CD4-positive, alpha-beta T cell treated with Interleukin-2 at 100 ng/mL for 4 hours (primary cell): ENCODE results near the gene PLXNA2.

ENCODE experiments used
- DNase-seq: peaks from one replicate; pipeline ENCODE4 v3.0.0-alpha.2; 2020; ENCODE audit warnings: low spot score

PLXNA2 gene

DNA sequence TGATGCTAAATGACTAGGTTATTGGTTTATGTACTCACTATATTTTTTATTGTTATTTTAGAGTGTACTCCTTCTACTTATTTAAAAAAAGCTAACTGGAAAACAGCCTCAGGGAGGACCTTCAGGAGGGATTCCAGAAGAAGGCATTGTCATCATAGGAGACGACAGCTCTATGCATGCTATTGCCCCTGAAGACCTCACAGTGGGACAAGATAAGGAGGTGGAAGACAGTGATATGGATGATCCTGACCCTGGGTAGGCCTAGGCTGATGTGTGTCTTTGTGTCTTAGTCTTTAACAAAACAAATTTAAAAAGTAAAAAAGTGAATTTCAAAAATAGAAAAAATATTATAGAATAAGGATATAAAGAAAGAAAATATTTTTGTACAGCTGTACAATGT lies 177.6 kb downstream of the PLXNA2 start:
- DNase-seq = no peak

DNA sequence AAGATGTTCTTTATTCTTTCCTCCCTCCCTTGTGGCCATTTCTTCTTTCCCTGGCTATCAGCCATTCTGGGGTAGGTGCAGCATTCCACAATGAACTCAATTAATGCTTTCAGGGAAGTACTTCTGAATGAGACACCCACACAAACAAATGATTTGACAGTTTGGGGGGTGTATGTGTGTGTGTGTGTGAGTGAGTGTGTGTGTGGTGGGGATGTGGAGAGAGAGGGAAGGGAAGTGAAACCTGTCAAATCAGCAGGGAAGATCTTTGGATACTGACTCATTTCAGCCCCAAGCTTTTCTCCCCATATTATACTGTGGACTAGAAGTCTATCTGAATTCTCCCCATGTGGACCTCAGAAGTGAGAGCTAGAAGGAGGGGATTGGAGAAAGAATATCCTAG lies 178.3 kb downstream of the PLXNA2 start:
- no peak for DNase-seq

DNA sequence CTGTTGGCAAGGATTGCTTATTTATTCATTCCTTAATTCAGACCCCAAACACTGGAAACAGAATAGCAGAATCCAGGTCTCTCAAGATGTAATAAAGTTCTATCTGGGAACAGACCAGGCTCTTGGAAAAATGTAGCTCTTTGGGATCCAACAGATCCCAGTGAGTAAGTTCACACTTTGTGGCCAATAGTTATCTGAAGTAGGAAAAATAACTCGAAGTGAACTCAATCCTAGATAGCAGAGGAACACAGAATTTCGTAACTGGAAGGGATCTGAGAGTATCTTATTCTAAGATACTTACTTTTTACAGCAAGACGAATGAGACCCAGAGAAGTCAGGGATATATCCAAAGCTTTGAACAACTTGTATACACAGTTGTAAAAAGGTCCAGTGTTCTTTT lies 182.6 kb downstream of the PLXNA2 start:
- DNase-seq = no peak

DNA sequence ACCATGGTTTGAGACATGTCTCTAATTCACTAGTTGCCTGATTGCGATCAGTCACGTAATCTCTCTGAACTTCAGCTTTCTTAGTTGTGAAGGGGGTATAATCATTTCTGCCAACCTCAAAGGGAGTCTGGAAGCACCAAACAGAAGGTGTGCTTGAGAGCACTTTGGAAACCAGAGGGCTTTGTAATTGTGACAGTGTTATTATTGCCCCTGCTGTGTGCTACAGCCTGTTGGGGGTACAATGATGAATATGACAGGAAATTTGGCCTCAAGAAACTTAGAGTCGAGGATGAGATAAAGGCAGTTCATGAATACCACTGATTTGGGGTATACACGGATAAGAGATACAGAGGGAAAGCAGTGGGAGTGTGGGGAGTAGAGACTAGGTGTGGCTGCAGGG lies 183.1 kb downstream of the PLXNA2 start:
- no peak for DNase-seq

DNA sequence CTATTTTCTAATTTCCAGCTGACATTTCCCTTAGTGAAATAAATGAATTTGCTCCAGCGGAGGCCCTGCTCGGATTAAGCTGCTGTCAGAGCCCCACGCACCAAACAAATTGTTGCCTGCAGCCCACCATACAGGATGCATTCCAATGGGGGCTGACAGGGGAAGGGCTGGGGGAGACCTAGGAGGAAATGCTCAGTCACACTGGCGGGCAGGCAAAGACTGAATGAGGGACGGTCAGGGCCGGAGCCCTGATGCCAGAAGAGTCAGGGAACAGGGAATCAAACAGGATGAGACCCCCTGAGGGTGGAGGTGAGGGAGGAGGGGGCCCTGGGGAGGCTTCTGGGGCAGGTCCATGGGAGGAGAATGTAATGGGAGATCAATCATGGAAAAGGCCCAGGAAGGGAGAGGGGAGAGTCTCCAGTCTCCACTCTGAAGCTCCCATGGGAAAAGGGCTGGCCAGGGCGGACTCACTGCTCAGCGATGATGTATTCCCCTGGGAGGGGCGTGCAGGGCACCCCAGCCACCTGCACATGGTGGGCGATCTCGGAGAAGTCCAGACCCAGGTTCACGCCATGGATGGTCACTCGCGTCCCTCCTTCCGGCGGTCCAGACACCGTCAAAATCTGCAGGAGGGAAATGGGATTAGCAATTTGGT lies 183.8 kb downstream of the PLXNA2 start:
- DNase-seq = no peak

DNA sequence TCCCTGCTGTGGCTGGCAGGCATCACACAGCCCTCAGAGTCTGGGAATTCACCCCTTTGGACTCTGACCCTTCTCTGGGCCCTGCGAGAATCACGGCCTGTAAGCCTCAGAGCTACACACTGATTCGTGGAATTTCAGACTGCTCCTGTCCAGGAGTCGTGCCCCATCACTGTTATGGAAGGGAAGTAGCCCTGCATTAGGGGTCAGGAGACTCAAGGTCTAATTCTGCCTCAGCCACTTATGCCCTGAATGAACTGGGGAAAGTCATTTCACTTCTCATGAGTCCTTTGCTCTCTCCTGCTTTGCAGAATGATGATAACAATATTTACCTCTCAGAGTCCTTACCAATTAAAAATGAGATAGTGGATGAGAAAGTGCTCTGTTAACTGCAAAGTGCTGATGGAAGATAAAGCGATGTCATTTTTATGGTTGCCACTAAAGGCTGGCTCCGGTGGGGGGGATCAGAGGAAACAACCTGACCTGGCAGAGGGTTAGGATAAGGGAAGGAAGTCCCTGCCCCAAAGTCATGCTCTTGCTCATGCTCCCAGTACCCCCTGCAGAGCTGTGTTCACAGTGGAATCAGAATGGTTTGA lies 184.7 kb downstream of the PLXNA2 start:
- no peak for DNase-seq

DNA sequence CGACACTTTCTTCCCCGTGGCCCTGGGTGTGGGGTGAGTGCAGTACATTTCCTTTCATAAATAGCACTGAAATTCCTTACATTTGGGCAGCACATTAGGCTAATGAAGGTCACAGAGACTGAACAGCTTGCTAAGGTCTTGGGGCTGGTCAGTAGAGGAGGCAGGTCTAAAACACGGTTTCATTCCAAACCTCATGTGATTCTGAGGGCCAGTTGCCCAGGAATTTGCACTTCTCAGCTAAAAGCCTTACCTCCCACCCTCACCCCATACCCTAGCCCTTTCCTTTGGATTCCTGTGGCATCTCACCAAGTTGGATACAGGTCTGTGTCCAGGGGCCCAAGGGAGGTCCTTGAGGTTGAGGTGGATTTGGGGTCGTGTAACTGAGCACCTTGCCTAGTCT lies 185.4 kb downstream of the PLXNA2 start:
- no peak for DNase-seq

DNA sequence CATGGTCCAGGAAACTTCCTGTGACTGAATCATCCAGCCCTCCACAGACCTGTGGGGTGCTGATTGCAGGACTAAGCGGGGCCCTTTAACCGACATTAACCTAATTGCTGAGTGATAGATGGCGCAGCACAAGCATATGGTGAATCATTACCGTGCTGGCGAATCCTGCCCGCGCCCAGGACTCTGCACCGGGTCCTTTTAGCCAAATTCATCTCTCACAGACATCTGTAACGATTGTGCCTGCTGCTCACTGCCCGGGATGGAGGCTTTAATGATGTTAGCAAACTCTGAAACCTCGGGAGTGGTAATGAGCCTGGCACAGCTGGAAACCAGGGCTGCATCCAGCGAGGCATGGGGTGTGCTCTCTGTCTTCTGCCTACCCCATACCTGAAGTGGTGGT lies 185.9 kb downstream of the PLXNA2 start:
- DNase-seq = no peak

DNA sequence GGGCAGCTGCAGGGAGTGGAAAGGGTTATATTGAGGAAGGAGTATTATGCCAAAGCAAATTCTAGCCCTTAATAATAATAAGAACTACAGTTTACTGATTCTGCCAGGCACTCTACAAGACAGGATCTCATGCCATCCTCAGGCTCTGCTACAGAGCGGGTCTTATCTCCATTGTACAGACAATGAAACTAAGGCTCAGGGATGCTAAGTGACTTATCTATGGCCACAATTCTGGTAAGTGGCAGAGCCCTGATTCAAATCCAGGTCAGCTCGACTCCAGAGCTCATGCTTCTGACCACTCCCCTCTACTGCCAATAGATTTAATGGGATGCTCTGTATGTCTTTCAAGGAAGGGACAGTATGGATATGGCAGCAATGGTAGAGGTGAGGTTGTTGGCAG lies 187.1 kb downstream of the PLXNA2 start:
- no peak for DNase-seq

GRCh38 chr1:208055535-208055934 lies 188.6 kb downstream of the PLXNA2 start:
- DNase-seq = no peak

GRCh38 chr1:208054911-208055379 lies 189.2 kb downstream of the PLXNA2 start:
- DNase-seq = no peak

DNA sequence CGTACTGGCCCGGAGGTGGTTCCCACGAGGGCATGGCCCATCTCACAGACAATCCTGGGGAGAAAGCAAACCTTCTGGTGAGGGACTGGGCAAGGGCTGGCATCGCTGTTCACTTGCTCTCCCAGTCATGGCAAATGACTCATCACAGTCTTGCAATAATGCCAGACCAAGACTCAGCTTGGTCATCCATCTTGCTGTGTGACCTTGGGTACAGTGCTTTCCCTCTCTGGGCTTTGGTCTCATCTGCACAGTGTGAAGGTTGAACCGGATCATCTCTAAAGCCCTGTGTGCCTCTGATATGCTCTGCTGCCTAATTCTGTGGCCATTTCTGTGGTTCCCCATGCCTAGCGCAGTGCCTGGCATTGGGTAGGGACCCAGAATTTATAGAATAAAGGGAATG lies 189.7 kb downstream of the PLXNA2 start:
- DNase-seq = no peak

- DNase-seq = no peak
These were observed 190.5 kb downstream of the PLXNA2 start for GRCh38 chr1:208053661-208054060.

DNA sequence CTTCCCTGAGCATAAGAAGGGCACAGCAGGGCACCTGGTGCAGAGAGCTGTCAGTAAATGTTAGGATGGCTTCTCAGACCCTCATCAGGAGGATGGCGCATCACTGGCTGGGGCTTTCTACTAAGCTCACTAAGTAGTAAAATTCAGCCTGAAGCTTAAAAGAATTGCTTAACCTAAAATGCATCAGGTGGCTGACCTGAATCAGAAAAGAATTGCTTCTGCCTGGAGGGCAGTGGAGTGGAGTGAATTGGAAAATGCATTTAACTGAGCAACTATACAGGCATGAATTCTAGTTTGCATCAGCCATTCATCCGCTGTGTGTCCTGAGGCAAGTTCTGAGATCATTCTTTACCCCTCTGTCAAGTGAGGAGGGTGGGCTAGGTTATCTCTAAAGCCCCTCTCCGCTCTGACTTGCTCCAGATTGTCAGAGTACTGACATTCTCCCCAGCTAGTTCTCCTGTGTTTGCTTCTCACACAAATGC lies 191.2 kb downstream of the PLXNA2 start:
- DNase-seq = no peak

GRCh38 chr1:208052135-208052534 lies 192.0 kb downstream of the PLXNA2 start:
- DNase-seq = no peak

GRCh38 chr1:208051651-208052050 lies 192.5 kb downstream of the PLXNA2 start:
- no peak for DNase-seq

GRCh38 chr1:208048904-208049303 lies 195.3 kb downstream of the PLXNA2 start:
- no peak for DNase-seq

- DNase-seq = no peak
These were observed 196.2 kb downstream of the PLXNA2 start for GRCh38 chr1:208047975-208048374.

DNA sequence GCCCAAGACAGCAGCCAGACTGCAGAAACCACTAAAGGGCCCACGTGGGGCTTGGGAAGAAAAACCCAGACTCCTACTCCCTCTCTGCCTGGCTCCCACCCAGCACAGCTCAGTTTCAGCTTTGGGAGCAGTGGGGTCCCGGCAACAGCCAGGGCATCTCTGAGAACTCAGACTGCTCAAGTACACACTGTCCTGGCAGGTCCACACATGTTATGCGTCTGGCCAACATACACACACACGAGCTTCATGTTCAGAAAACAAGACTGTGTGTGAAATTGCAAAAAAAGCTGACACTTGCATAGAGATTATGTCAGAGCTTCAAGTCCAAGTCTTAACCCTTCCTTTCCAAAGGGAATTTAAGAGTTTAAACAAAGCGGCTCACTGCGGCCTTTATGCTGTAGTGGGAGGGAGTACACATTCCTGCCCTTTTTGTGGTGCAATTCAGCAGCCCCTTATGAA lies 196.7 kb downstream of the PLXNA2 start:
- DNase-seq = no peak

- no peak for DNase-seq
These were observed 198.5 kb downstream of the PLXNA2 start for GRCh38 chr1:208045463-208046260.

DNA sequence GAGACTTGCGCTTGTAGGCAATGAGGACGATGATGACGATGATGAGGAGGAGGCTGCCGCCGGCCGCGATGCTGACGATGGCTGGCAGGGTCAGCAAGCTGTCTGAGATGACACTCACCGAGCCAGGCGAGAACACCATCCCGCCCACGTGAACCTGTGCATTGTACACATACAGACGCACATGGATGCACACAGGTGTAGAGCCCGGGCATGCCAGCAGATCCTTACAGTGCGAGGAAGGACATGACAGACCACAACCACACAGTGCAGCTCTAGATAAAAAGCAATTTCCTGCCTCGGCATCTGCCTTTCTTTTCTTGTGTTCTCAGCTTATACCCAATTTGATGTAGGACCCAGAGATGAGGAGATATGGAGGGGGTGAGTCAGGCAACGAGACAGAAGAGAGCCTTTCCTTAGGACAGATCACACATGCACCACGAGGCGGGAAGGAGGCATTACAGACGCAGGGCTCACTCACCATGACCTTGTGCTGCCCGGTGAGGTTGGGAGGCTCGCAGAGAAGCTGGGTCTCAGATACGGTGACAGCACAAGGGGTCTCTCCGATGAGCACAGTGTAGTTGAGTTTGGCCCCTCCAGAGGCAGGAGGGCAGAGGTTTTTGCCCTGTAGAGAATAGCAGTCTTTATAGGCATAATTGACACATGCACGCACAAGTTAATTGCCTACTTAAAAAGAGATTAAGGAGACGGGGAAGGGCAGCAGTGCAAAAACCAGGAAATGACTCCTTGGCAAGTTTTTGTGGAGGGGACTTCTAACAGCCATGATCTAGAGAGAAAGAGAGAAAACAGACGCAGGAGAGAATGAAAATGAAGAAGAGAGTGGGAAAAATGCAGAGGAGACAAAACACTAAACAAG lies 199.4 kb downstream of the PLXNA2 start:
- DNase-seq = no peak

DNA sequence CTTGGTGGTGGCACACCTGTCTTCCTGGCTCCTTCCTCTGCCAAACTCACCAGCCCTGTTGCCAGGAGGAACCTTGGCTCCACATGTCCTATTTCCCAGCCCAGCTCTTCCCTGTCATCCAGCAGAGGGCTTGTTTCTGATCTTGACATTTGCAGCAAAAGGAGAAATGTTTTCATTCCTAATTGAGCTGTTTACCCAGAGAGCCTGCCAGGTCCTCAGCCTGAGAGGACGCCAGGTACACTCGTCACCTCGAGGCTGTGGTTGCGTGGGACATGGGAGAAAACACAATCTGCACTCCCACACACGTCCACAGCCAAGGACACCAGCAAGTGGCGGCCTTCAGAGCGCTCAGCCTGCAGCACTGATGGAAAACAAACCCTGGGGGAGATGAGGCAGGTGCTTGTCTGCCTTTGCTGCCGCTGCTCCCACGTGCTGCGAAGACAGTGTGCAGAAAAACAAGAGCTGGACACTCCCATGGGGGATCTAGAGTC lies 200.4 kb downstream of the PLXNA2 start:
- DNase-seq = no peak
